ENCODE data around the gene GIGYF2. TPM values are rescaled to one million over a fixed set of nuclear protein-coding genes. Genes with fewer than 3 reads are reported as not detected.
A peak's percentile ranks its signal among the peaks of the same experiment; 100 is the strongest.

GIGYF2 gene
- polyA plus RNA-seq, 3 donors, result 61.6 to 68.9 (median 62.0) TPM

GRCh38 chr2:232744963-232745362 lies 47.8 kb downstream of the GIGYF2 start:
- DNase-seq, result no peak

- no peak for DNase-seq
These were observed 50.9 kb downstream of the GIGYF2 start for GRCh38 chr2:232748038-232748437.

- DNase-seq, result no peak
These were observed 52.2 kb downstream of the GIGYF2 start for GRCh38 chr2:232749331-232749730.

GRCh38 chr2:232750135-232750671 lies 53.1 kb downstream of the GIGYF2 start:
- DNase-seq, result no peak

GRCh38 chr2:232757905-232758304 lies 60.8 kb downstream of the GIGYF2 start:
- no peak for DNase-seq

- peak; percentile 43 for DNase-seq
These were observed 64.3 kb downstream of the GIGYF2 start for GRCh38 chr2:232761301-232761907.

- DNase-seq, result no peak
These were observed 70.7 kb downstream of the GIGYF2 start for GRCh38 chr2:232767866-232768265.

- DNase-seq, result no peak
These were observed 73.1 kb downstream of the GIGYF2 start for GRCh38 chr2:232770207-232770606.

GRCh38 chr2:232771870-232772269 lies 74.7 kb downstream of the GIGYF2 start:
- DNase-seq, result no peak

- DNase-seq, result no peak
These were observed 75.4 kb downstream of the GIGYF2 start for GRCh38 chr2:232772531-232772930.

- DNase-seq, result no peak
These were observed 76.7 kb downstream of the GIGYF2 start for GRCh38 chr2:232773815-232774214.

GRCh38 chr2:232776435-232776834 lies 79.3 kb downstream of the GIGYF2 start, which contains the start of gene KCNJ13:
Gene KCNJ13, minus strand, starts transcription at chr2:232776565. Its CDS starts 5,203 bp downstream, at chr2:232771362.
- peak; percentile 44 for DNase-seq

GRCh38 chr2:232777276-232777675 lies 80.1 kb downstream of the GIGYF2 start:
- no peak for DNase-seq

GRCh38 chr2:232779465-232779864 lies 82.3 kb downstream of the GIGYF2 start:
- no peak for DNase-seq

GRCh38 chr2:232779934-232780333 lies 82.8 kb downstream of the GIGYF2 start:
- no peak for DNase-seq

- no peak for DNase-seq
These were observed 84.6 kb downstream of the GIGYF2 start for GRCh38 chr2:232781765-232782164.

GRCh38 chr2:232783278-232783677 lies 86.1 kb downstream of the GIGYF2 start:
- no peak for DNase-seq

- no peak for DNase-seq
These were observed 90.7 kb downstream of the GIGYF2 start for GRCh38 chr2:232787806-232788205.

GRCh38 chr2:232789082-232789481 lies 92.0 kb downstream of the GIGYF2 start:
- DNase-seq, result peak; percentile 30

GRCh38 chr2:232791518-232791917 lies 94.4 kb downstream of the GIGYF2 start:
- DNase-seq, result no peak

- no peak for DNase-seq
These were observed 96.1 kb downstream of the GIGYF2 start for GRCh38 chr2:232793271-232793670.

- DNase-seq, result no peak
These were observed 97.8 kb downstream of the GIGYF2 start for GRCh38 chr2:232794981-232795380.

GRCh38 chr2:232795920-232796319 lies 98.8 kb downstream of the GIGYF2 start:
- no peak for DNase-seq

- no peak for DNase-seq
These were observed 101.1 kb downstream of the GIGYF2 start for GRCh38 chr2:232798187-232798586.

Data from renal pelvis (tissue), 4 donors.